ENCODE measurements around the gene MRPL48. TPM values are rescaled to one million over a fixed set of nuclear protein-coding genes. Genes with fewer than 3 reads are reported as not detected.
A peak's percentile ranks its signal among the peaks of the same experiment; 100 is the strongest.
"Not testable (repeated sequence)": the region's sequence is repeated elsewhere in the genome, so short reads cannot be mapped to it uniquely, and the experiment has no call there.

MRPL48 gene
- total and polyA plus RNA-seq, 12 donors: 25.1 to 44.4 (median 32.7) TPM

DNA sequence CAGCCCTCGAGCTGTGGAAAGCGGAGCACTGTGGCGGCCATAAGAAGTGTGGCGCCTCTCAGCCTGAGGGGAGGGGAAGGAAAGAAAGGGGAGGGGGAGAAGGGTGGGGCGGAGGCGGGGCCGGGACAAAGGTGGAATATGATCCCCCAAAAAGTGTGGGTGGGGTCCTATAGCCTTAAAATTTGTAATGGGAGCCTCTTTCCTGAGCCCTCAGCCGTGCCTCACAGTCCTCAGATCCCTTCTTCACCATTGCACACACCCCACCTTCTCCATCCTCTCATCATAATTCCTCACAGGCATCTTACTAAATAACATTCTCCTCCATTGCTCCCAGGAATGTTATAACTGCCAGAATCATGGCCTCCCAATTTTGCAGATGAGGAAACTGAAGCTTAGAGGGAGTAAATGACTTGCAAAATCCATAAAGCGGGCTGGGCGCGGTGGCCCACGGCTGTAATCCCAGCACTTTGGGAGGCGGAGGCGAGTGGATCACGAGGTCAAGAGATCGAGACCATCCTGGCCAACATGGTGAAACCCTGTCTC lies 26.2 kb upstream of the MRPL48 start:
- Histone ChIP-seq H3K27ac (peak overlapping the region; percentile 77 to 99 (median 96)), H3K4me3 (peak overlapping the region in 9 of 10 donors; percentile 23 to 99 (median 97)), H3K9me3 (no peaks in the 10 kb centered on the region), H3K36me3 (no peaks in the 10 kb centered on the region), H3K4me1 (peaks cover 3 to 35% (median 27%) of the 10 kb centered on the region in 9 donors), H3K27me3 (no peaks in the 10 kb centered on the region)
- DNase-seq (peak; percentile 15 to 26), ATAC-seq (peak in 4 of 8 donors; percentile 3 to 40 (median 26))
- TF ChIP-seq CTCF (IDR thresholded peaks at IDR 0.05): peak in 1 of 9 donors; percentile 9
- 48% methylated on average over 16 of the region's 16 CpGs for WGBS, 2 donors
- intact Hi-C loops (cut with DNase I): loop anchor here in 7 of 10 donors (1.0 to 2.0 kb wide), 2 partner anchors 17 to 18 kb away; no protein-coding TSS in a partner anchor

DNA sequence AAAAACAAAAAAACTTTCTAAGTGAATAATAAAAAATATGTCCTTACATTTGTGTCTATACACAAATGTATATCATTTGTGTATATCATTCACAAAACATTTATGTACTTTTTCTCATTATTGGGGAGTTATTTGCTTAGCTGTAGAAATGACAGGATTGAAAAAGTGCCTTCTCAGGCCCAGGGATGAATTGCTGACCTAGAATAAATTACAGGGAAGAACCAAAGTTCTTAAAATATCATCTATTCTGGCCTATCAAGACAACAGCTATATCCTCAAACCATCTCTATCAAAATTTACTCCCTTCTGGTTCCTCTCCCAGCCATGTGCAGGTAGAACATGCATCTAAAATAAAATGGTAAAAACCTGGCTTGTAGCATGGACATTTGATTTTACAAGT lies 24.9 kb upstream of the MRPL48 start:
- Histone ChIP-seq H3K4me1 (peaks cover 3 to 27% (median 20%) of the 10 kb centered on the region in 9 donors), H3K9me3 (no peaks in the 10 kb centered on the region), H3K27ac (no peak overlapping the region), H3K4me3 (no peak overlapping the region), H3K27me3 (peaks cover 0 to 5% (median 0%) of the 10 kb centered on the region in 7 donors), H3K36me3 (no peaks in the 10 kb centered on the region)
- TF ChIP-seq CTCF (IDR thresholded peaks at IDR 0.05): no peak
- DNase-seq (no peak), ATAC-seq (no peak)
- intact Hi-C loops (cut with DNase I): no loop called here

GRCh38 chr11:73766763-73767162 lies 20.9 kb upstream of the MRPL48 start:
- intact Hi-C loops (cut with DNase I): no loop called here
- peaks cover 0 to 5% (median 0%) of the 10 kb centered on the region in 7 donors for H3K27me3 ChIP-seq
- no peaks in the 10 kb centered on the region for H3K9me3 ChIP-seq
- 88 to 91% methylated on average over 1 of the region's 1 CpG for WGBS, 2 donors
- TF ChIP-seq CTCF (IDR thresholded peaks at IDR 0.05): no peak
- H3K36me3 ChIP-seq: no peaks in the 10 kb centered on the region
- no peak overlapping the region for H3K4me3 ChIP-seq
- ATAC-seq (no peak), DNase-seq (no peak)
- H3K27ac ChIP-seq: no peak overlapping the region
- H3K4me1 ChIP-seq: no peaks in the 10 kb centered on the region

GRCh38 chr11:73770811-73771210 lies 16.9 kb upstream of the MRPL48 start:
- DNase-seq; intact Hi-C loops (cut with DNase I); H3K4me1 ChIP-seq; H3K36me3 ChIP-seq; ATAC-seq; H3K27me3 ChIP-seq; H3K4me3 ChIP-seq; H3K27ac ChIP-seq; H3K9me3 ChIP-seq: not testable (repeated sequence)
- 93 to 95% methylated on average over 7 of the region's 7 CpGs for WGBS, 2 donors
